K562 (cell line): ENCODE results near the gene MAP4K4. TPM values are rescaled to one million over a fixed set of nuclear protein-coding genes. Genes with fewer than 3 reads are reported as not detected.

ENCODE experiments used
- C11orf30 ChIP-seq: fragments of 450-650 bp; IDR thresholded peaks from 2 replicates; pipeline ENCODE4 v1.6.1; 2016; ENCODE audit warnings: low read depth, mild to moderate bottlenecking
- EGR1 ChIP-seq: fragments of 450-650 bp; conservative IDR thresholded peaks from 2 replicates; pipeline ENCODE4 v1.6.1; 2017; ENCODE audit warnings: mild to moderate bottlenecking
- FOXP4 ChIP-seq: sonication (generic); formaldehyde crosslinking; IDR thresholded peaks from 2 replicates; pipeline ENCODE4 v1.8.0; 2022; ENCODE audit warnings: mild to moderate bottlenecking, missing genetic modification reagents, borderline replicate concordance
- HSF4 ChIP-seq: fragments of 250-450 bp; sonication (Bioruptor Pico); IDR thresholded peaks from 2 replicates; pipeline ENCODE4 v2.1.2; 2022; ENCODE audit warnings: mild to moderate bottlenecking, moderate library complexity, borderline replicate concordance
- IFI16 ChIP-seq: fragments of 250-450 bp; sonication (Bioruptor Pico); IDR thresholded peaks from 2 replicates; pipeline ENCODE4 v2.1.2; 2022; ENCODE audit warnings: mild to moderate bottlenecking, inconsistent platforms
- KDM5B ChIP-seq: fragments of 200-600 bp; sonication (generic); IDR thresholded peaks from 2 replicates; pipeline ENCODE4 v1.6.1; 2012; ENCODE audit warnings: low read depth, mild to moderate bottlenecking, moderate library complexity, low read length, control low read depth, inconsistent platforms; ENCODE audit not compliant: insufficient replicate concordance
- POLR3A ChIP-seq: IDR thresholded peaks from 2 replicates; pipeline ENCODE4 v1.6.1; 2011; ENCODE audit warnings: borderline replicate concordance, mild to moderate bottlenecking, moderate library complexity; ENCODE audit not compliant: insufficient read length, insufficient read depth; ENCODE audit errors: extremely low read depth
- SREBF1 ChIP-seq: fragments of 150-350 bp; IDR thresholded peaks from 2 replicates; pipeline ENCODE4 v1.6.1; 2014; ENCODE audit warnings: antibody characterized with exemption, low read depth, low read length, borderline replicate concordance
- STAT6 ChIP-seq: sonication (generic); formaldehyde crosslinking; IDR thresholded peaks from 2 replicates; pipeline ENCODE4 v1.8.1; 2023; ENCODE audit warnings: mild to moderate bottlenecking, missing genetic modification reagents
- ZBTB9 ChIP-seq: fragments of 450-650 bp; formaldehyde crosslinking; IDR thresholded peaks from 2 replicates; pipeline ENCODE4 v1.4.0; 2020; ENCODE audit warnings: mild to moderate bottlenecking, moderate library complexity
- ZC3H11A ChIP-seq: IDR thresholded peaks from 2 replicates; pipeline ENCODE4 v1.6.1; 2012; ENCODE audit warnings: low read depth, low read length, improper control_type of control experiment
- ZC3H4 ChIP-seq: sonication (generic); formaldehyde crosslinking; IDR thresholded peaks from 2 replicates; pipeline ENCODE4 v1.9.0; 2021; ENCODE audit warnings: missing genetic modification reagents, borderline replicate concordance
- ZNF124 ChIP-seq: sonication (generic); formaldehyde crosslinking; IDR thresholded peaks from 2 replicates; pipeline ENCODE4 v1.8.1; 2022; ENCODE audit warnings: missing genetic modification reagents
- ZNF175 ChIP-seq: fragments of 200-800 bp; sonication (Bioruptor generic); IDR thresholded peaks from 2 replicates; pipeline ENCODE4 v1.6.1; 2016; ENCODE audit warnings: low read depth, mild to moderate bottlenecking, missing genetic modification characterization, missing compliant biosample characterization
- ZNF77 ChIP-seq: fragments of 250-450 bp; sonication (Bioruptor Pico); IDR thresholded peaks from 2 replicates; pipeline ENCODE4 v1.5.0; 2020
- polyA plus RNA-seq, 8 experiments: library from polyadenylated mRNA; depleted of rRNA in 4 of 8; stranded (reverse) in 5 of 8; unstranded in 3 of 8; fragments of >200 nt; fragmentation: Nextera tagmentation in 2 of 8; fragmentation: Illumina TruSeq in 1 of 8; extraction: Ambion mirVana in 2 of 8; extraction: Trizol in 1 of 8; gene quantifications; 2 replicates each; pipeline versions ENCODE4 v1.2.1 to v1.2.3, GENCODE V29; 2011 to 2014; ENCODE audit warnings: inconsistent platforms in 1 of 8, missing spikeins in 1 of 8
- total RNA-seq, 7 experiments: library from RNA; depleted of rRNA in 6 of 7; stranded (reverse); fragments of >200 nt in 6 of 7; fragmentation: Illumina TruSeq in 2 of 7; extraction: Trizol in 2 of 7; gene quantifications; 2 replicates each; pipeline versions ENCODE4 v1.2.1 to v1.2.3, GENCODE V29; 2011 to 2021; ENCODE audit warnings: low replicate concordance in 1 of 7

MAP4K4 gene
- total and polyA plus RNA-seq, 9 of the 15 experiments (the other 6 are each of a cell fraction or from before 2014, with no cell fraction given): 7.6 to 76.4 (median 50.6) TPM

- TF ChIP-seq IFI16 (CRISPR knock-in tag) (no peak), ZNF124 (no peak), ZNF175 (CRISPR knock-in tag) (no peak), POLR3A (no peak), STAT6 (CRISPR knock-in tag) (no peak), KDM5B (no peak), C11orf30 (peak; percentile 35; the same call in 1 of the 2 replicates), HSF4 (CRISPR knock-in tag) (no peak), FOXP4 (CRISPR knock-in tag) (no peak), ZC3H11A (no peak), SREBF1 (no peak), ZNF77 (CRISPR knock-in tag) (no peak), EGR1 (no peak), ZC3H4 (CRISPR knock-in tag) (no peak), ZBTB9 (no peak)
Observed at GRCh38 chr2:101723371-101724124, 26.0 kb downstream of the MAP4K4 start (continued).
